GM21619 (cell line): ENCODE results near the gene PDGFB.

Experiments used
- ATAC-seq: cut with Tn5 transposase; IDR thresholded peaks from one replicate; pipeline ENCODE4 v1.9.1; 2021; ENCODE audit not compliant: unreplicated experiment

Gene PDGFB

DNA sequence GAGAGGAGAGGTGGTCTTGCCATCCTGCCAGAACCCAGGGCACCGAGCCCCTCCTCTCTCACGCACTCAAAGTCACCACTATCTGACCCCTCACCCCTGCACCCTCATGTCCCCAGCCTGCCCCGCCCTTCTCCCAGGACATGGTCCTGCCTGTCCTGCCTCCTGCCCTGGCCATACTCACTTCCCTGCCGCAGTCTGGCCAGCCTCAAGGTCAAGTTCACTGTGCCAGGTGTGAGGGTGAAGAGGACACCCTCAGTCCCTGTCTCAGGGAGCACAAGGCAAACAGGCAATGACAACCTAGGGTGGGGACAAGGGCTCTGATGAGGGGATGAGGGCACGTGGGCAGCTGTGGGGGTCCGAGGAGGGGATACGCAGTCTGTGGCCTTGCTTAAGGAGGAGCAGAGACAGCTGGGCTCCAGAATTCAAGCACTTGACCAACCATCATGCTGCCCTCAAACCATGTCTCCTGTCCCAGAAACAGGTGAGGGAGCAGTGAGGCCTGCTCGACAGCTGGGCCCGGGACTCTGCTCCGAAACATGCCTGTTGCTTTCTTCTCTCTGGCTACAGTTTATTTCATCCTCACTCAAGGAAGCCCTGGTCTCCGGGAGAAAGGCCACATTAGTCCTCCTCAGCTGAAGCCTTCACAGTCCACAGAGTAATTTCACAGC lies 36.6 kb downstream of the PDGFB start:
- ATAC-seq: no peak

DNA sequence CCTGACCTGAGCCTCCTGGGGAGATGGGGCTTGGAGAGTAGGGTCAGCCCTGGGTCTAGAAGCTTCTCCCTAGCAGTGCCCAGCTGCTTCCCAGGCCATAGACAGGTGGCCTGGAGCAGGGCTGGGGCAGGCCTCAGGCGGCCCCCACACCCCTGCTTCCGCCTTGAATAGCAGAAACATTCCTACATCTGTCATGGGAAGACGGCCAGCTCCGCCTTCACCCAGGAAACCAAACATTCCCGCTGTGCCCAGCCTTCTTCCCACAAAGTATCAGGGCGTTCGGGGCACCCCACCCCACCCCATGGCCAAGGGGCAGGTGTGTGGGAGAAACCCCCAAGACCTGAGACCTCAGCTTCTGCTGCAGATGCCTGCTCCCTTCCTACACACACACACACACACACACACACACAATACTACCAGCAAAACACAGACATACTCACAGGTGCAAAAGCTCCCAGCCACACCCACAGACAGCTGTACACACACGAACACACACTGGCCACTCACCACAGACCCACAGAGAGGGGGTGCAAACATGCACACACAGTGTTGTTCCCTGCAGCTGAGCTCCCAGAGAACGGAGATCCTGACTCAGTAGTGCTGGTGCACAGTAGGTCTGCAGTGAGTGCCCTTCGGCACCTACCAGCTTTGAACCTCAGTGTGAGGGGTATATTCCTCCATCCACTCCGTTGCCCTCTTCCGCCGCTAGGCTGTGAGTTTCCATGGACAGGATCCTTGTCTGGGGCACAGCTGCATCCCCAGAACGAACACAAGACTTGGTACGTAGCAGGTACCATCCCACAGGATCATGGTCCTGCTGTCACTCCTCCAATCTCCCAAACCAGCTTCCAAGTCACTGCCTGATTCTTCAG lies 37.4 kb downstream of the PDGFB start:
- ATAC-seq: no peak

DNA sequence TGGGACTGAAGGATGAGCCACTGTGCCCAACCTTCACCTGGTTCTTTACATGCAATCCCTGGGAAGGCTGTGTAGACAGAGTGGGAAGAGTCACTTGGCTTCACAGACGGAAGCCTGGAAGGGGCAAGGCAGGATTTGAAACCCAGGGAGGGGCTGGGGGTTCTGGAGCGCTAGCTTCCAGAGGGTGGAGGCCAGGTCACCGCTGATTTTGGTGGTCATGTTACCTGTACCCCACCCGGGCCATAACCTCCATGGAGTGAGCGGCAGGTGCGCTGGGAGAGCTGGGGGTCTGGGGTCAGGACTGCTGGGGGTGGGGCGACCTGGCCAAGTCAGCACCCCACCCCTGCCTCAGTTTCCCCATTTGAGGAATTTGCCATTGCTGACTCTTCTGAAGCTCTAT lies 38.3 kb downstream of the PDGFB start:
- no peak for ATAC-seq

DNA sequence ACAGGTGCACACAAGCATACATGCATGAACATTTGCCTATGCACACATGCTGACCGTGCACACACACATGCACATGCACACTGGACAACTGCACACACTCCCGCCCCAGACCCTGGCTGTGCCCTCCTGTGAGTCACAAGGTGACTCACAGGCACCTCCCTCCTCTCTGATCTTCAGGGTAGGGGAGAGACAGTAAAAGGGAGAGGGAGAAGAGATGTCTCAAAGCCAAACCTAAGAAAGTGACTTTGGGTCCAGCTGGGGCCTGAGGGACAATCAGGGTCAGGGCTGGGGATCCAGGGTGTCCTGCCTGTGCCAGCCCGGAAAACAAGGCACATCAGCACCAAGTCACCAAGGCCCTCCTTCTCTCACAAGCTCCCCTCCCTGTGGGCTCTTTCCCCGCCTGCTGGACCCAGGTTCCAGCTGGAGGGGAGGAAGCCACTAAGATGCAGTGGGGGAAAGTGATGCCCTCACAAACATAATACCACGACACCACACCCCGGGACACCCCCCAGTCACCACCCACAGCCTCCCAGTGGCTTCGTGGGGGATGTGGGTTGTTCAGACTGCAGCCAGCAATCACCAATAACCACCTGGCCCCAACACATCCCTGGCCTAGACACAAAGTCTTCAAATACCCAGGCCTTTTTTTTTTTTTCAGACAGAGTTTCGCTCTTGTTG lies 39.3 kb downstream of the PDGFB start:
- no peak for ATAC-seq

DNA sequence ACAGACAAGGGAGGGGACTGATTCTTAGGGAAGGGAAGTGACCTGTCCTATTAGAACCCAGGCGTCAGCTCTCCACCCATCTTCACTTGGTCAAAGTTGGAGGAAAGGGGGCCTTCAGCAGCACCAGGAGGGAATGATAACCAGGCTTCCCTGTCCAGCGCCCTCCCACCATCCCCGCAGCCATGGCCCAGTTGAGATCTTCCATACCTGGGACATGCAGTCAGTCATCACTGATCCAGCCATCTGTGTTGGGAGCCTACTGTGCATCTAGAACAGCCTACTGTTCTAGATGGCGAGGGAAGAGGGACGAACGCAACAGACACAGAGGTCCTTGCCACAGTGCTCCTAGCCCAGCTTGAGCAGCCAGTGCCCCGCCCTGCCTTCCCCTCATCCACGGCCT lies 40.6 kb downstream of the PDGFB start:
- ATAC-seq: no peak

DNA sequence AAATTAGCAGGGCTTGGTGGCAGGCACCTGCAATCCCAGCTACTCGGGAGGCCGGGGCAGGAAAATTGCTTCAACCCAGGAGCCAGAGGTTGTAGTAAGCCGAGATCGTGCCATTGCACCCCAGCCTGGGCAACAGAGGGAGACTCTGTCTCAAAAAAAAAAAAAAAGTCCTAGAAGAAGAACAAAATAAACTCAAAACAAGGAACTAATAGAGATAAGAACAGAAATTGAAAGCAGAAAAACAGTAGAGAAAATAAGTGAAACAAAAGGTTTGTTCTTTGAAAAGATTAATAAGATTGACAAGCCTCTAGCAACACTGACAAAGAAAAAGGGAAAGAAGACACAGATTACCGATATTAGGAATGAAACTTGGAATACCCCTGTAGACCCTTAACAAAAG lies 47.2 kb downstream of the PDGFB start:
- ATAC-seq: no peak

DNA sequence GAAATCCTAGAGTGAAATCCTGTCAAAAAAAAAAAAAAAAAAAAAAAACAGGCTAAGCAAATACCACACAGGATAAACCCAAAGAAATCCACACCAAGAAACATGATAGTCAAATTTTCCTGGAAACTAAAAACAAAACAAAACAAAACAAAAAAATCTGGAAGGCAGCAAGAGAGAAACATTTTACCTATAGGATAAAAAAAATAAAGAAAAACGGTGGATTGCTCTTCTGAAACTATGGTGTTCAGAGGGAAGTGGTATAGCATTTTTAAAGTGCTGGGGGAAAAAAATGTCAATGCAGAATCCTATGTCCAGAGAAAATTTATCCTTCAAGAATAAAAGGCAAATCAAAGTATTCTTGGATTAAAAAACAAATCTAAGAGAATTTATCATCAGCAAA lies 50.7 kb downstream of the PDGFB start:
- ATAC-seq: no peak

DNA sequence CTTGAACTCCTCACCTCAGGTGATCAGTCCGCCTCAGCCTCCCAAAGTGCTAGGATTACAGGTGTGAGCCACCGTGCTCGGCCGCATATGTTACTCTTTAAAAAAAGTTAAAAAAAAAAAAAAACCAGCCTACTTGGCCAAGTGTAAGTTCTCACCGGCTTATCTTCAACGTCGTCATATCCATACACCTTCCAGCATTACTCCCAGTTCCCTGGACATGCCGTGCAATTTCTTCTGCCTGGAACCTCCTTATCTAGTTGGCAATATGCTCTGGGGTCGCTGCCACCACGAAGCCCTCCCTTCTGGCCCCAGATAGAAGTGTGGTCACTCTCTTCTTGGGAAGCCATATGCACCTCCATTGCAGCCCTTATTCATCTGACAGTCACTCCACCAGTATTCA lies 56.0 kb downstream of the PDGFB start:
- no peak for ATAC-seq

DNA sequence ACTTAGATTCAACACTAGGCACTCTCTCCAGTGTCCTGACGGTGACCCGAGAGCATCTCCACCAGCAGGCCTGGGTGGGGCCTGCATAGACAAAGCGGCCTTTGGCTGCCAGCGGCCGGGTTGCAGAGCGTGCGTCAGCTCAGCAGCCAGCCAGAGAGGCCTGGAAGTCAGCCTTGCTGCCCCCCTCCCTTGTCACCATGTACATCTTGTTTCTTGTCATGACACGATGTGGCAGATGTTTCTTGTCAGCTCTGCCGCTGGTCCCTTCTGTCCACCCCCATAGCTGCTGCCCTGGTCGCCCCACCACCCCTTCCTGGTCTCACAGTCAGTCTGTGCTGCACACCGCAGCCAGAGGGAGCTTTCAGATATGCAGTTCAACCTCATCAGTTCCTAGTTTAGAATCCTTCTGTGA lies 59.2 kb downstream of the PDGFB start:
- ATAC-seq: no peak

DNA sequence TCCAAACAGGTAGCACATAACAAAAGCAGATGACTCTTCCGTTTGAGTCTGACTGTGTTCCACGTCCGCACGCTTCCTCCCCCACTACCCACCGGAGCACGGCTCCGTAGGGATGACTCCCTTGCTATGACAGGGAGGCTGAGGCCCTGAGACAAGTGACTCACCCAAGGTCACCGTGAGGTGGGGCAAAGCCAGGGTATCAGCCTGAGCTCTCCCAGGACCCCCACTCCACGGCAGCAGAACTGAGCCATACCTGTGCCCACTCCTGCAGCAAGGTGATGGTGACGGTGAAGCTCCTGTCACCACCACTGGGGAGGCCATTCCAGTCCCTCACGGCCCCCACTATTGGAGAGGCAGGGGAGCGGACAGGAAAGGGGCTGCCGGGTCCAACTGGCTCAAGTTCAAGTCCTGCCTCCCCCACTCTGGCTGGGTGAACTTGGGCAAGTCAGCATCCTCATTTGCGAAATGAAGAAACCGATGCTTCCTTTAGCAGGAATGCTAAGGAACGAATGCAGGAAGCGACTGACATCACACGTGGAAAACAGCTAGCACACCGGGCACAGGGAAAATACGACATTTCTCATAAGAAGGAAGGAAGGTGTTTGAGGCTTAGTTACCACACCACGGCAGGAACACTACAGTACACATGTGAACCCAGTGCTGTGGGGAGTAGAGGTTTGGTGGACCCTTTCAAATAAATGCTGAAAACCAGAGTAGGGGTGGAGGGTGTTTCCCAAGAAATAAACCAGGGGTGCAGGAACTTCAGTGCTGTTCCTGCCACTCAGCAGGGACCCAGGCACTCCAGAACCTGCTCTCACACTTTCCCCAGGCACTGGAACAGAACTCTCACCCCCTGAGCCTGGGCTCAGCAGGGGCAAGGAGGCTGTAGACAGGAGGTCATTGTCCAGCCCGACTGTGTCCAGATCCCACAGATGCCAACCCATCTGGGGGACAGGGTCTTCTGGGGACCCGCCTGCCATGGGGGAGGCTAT lies 59.9 kb downstream of the PDGFB start:
- no peak for ATAC-seq

DNA sequence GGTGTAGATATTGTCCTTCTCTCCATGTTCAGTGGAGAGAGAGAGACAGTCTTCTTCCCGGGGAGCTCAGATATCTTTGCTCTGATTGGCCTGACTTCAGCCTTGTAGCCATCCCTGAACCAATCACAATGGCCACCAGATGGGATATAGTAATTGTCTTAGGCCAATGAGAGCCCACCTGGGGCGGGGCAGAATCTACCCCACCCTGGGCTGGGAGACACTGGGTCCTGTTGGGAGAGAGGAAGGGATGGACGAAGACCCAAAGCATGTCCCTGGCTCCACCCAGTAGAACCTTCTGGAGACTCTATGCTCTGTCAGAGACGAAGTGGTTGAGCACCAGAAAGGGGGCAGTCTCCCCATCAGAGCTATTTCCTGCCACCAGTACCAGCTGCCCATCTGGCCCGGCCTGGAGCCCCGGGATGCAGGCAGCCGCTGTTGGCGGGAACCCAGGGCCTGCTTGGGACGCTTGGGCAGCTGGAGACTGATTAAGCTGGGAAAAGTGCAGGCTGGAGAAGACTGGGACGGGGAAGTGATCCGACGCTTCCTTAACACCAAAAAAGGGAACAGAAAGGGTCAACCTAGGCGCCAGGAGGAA lies 60.7 kb downstream of the PDGFB start:
- ATAC-seq: no peak

DNA sequence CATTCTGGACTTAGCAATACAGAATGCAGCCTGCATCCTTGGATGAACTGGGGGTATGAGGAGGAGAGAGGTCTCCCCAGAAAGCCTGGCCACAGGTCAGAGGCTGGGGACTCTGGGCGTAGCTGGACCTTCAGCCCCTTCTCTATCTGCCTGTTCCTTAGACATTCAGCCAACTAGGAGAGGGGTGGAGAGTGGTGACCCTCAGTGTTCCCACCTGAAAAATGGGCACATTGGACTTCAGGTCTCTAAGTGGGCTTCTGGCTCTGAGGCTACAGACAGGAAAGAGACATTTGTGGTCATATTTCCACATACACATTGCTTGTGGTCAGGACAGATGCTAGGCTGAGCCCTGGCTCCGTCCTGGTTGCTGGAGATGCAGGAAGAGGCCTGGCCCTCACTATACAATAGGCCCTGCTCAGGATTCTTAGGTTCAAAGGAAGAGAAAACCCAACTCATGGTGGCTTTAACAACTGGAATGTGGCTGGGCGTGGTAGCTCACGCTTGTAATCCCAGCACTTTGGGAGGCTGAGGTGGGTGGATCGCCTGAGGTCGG lies 62.2 kb downstream of the PDGFB start:
- ATAC-seq: no peak

DNA sequence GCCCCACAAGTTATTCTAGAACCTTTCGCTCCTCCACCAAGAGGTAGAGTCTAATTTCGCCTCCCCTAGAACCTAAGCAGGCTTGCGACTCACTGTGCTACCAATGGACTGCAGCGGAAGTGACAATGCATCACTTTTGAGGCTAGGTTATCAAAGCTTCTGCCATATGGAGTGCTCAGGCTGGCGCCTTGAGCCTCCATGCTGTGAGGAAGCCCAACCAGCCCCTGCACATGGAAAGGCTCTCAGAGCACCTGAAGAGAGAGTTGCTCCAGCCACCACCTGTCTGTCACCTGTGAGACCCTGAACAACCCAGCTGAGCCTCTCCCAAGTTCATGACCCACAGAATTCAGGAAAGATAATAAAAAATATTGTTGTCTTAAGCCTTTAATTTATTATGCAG lies 63.0 kb downstream of the PDGFB start:
- ATAC-seq: no peak

DNA sequence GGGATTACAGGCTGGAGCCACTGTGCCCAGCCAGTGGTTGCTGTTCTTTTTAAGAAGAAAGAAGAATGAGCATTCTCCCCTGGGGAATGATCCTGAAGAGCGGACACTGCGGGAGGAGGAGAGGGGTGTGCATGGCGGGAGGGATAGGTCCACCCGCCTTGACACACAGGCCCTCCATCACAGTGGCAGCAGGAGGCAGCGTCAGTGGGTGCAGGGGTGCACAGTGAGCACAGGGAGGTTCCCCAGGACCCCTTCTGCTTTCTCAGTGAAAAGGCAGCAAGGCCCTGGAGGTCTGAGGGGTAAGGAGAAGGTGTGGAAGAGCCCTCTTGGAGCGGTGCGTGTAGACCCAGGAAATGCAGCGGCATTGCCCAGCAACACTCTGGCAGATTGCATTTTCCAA lies 63.4 kb downstream of the PDGFB start:
- no peak for ATAC-seq

DNA sequence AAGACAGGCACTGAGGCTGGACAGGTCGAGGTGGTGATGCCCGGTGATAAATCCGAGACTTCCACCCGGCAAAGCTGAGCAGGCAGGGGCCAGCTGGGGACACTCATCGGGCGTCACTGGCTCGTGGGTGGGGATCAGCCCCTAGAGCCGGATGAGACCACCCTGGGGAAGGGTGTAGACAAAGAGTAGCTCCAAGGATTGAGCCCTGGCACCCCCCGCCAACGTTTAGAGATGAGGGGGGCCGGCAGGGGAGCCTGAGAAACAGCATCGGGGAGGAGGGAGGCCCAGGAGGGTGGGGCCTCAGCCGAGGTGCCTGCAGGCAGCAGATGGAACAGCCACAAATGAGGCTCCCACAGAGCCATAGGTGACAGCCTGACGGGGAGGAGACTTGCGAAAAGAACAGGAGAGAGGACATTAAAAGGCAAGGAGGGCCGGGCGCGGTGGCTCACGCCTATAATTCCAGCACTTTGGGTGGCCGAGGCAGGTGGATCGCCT lies 64.9 kb downstream of the PDGFB start:
- no peak for ATAC-seq

DNA sequence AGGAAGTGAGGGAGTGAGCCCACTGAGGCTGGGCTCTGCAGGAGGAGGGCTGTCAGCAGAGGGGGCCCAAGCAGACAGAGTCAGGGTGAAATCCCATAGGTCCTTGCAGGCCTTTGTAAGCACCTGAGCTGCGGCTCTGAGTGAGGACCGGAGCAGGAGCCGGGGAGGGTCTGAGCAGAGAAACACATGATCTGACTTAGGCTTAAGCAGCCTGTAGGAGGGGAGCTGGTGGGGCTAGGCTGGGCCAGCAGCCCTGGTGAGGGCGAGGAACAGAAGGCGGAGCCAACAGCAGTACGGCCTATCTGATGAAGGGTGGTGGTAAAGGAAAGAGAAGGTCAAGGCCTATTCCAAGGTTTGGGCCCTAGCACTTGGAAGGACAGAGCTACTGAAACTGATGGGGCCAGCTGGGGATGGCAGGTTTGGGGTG lies 65.4 kb downstream of the PDGFB start:
- no peak for ATAC-seq

DNA sequence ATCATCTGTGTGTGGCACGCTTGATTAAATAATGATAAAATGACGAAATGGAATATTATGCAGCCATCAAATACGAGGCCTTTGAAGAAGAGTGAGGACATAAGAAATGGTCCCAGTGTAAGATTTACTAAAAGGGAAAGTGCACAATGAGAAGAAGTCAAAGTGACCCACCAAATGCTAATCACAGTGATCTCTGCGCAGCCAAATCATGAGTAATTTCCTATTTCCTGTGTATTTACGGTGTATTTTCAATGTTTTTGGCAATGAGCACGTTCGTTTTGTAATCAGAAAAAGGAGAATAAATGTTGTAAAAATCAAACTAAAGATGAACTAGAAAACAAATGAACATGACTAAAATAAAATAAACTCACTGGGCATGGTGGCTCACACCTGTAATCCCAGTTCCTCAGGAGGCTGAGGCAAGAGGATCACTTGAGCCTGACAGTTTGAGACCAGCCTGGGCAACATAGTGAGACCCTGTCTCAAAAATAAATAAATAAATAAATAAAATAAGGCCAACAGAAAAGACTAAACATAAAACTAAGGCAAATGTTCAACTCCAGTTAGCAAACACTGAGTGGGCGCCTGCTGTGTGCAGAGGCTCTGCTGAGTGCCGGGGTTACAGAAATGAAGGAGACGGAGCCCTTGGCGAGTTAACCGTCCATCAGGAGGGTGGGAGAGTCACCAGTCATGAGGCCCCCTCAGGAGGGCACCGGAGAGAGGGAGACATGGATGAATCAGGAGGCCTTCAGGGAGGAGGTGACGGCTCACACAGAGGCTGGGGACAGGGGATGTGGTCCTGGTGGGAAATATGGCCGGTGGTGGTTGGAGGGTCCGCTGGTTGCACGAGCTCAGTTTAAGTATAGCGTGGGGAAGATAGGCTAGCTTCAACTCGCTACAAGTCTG lies 66.3 kb downstream of the PDGFB start:
- ATAC-seq: no peak

DNA sequence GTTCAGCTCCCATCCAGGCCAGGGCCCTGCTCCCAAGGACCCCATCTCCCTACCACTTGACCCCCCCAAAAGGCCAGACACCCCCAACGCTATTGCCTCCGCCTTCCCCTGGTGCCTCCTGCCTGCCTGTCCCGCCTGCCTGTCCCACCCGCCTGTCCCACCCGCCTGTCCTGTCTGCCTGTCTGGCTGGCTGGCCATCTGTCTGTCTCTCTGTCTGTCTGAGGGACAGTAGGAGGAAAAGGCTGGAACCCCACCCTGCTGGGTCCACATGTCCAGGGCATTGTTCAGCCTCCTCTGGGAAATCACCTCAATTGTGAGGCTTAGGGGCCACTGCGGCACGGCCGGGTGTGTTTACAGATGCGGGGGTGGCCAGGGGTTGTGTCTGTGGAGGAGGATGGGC lies 67.0 kb downstream of the PDGFB start:
- no peak for ATAC-seq

DNA sequence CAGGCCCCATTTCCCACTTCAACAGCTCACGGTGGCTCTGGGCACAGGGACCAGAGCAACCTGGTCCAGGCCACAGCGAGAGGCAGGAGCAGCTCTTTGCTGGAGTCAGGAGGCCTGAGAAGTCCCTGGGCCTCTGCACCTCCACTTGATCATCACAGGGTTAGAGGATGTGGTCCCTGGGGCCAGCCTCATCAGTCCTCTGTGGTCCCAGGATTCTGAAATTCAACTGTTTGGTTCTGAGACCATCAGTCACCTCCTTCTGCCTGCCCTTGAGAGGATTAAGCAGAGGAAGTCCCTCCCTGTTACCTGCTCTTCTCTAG lies 67.4 kb downstream of the PDGFB start:
- no peak for ATAC-seq
